HG02759 (cell line): ENCODE measurements around the gene WDR70.
A peak's percentile ranks its signal among the peaks of the same experiment; 100 is the strongest.
"Not testable (repeated sequence)": the region's sequence is repeated elsewhere in the genome, so short reads cannot be mapped to it uniquely, and the experiment has no call there.

Source experiments
- ATAC-seq: cut with Tn5 transposase; IDR thresholded peaks from one replicate; pipeline ENCODE4 v1.9.1; 2021; ENCODE audit warnings: mild to moderate bottlenecking, moderate library complexity; ENCODE audit not compliant: unreplicated experiment

WDR70 gene

DNA sequence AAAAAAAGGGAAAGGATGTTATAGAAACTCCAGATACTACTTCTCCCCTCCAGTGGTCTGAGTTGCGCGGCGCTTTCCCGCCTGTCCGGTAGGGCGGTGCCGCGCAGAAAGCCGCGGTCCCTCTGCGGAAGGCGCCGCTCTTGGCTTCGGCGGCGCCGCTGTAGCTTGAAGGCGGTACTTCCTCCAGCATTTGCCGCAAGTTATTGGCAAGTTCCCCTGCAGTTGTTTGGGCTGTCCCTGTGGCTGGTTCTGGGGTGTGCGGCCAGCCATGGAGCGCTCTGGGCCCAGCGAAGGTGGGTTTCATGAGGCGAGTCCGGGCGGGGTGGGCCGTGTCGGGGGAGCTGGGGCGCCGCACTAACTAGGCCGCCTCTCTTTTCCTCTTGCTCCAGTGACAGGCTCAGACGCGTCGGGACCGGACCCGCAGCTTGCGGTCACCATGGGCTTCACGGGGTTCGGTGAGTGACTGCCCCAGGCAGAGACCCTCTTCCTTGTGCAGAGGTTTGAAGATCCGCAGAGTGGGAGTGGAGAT is at the start of gene WDR70:
TSS of gene WDR70 (plus strand) at position 219 of the 529 bp plus-strand sequence. CDS start at position 269, 50 bp downstream.
- peak; percentile 99 for ATAC-seq

DNA sequence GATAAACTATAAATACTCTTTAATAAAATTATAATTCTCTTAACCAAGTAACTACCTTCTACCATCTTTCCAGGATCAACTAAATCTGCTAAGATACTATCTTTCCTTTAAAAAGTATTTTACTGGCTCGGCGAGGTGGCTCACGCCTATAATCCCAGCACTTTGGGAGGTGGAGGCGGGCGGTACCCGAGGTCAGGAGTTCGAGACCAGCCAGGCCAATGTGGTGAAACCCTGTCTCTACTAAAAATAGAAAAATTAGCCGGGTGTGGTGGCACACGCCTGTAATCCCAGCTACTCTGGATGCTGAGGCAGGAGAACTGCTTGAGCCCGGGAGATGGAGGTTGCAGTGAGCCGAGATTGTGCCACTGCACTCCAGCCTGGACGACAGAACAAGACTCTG is 44.4 kb upstream of the WDR70 start:
- ATAC-seq: not testable (repeated sequence)

DNA sequence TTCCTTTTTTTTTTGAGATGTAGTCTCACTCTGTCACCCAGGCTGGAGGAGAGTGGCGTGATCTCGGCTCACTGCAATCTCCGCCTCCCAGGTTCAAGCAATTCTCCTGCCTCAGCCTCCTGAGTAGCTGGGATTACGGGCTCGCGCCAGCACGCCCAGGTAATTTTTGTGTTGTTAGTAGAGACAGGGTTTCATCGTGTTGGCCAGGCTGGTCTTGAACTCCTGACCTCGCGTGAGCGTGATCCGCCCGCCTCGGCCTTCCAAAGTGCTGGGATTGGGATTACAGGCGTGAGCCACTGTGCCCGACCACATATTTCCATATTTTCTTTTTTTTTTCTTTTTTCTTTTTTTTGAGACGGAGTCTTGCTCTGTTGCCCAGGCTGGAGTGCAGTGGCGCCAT is 36.4 kb upstream of the WDR70 start:
- not testable (repeated sequence) for ATAC-seq

DNA sequence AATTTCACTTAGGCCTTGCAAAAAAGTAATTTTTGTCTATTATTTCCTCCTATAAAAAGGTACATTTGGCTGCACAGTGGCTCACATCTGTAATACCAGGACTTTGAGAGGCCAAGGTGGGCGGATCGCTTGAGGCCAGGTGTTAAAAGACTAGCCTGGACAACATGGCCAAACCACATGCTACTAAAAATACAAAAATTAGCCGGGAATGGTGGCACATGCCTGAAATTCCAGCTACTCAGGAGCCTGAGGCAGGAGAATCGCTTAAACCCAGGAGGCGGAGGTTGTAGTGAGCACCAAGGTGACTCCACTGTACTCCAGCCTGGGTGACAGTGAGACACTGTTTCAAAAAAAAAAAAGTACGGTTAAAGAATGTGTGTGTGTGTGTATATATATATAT is 24.0 kb upstream of the WDR70 start:
- ATAC-seq: no peak

DNA sequence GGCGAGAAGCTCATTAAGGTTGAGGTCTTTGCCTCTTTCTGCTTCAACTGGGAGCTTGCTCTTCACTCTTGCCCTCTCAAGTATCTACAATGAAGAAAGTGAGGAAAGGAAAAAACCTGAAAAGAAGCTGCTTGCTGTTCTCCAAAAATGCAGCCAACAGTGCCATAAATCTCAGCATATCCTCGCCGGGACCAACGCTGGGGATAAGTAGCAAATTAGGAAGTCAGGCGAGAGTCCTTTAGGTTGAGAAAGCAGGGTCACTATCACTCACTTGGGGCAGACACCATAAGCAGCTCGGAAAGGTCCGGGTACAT is 8.6 kb upstream of the WDR70 start:
- no peak for ATAC-seq

DNA sequence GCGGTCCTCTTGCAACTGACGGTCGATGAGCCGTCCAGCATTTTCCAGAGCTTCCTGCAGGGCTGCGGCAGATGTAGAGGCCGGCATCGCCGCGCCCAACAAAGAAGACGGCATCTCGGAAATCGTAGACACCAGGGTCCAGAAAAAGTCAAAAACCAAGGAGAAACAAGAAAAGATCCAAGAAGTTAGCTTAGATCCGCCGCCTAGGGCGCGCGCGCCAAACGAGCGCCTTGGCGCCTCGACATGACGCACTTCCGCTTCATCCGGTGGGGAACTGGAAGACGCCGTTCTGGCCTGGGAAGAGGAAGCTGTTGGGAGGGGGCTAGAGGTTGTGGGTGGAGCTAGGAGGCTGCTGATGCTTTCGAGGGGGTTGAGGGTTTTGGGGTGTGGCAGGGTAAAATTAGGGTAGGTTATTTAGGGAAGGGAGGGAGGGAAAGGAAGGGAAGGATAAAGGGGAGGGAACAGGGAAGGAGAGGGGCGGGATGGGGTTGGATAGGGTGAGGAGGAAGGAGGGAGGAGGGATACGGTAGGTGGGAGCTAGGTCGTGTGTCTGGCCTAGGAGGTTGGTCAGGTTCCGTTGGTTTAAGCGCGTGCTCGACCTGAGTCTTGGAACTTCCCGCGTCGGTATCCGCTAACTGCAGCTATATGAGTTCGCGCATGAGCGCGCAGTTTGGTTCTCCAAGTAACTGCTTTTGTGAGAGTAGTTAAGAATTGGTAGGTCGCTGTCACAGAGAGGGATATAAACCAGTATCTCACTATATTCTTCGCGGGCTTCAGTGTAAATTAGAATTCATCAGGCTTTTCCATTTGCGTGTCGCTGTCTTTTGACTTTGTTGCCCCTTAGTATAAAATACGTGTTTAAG is 8.0 kb upstream of the WDR70 start, which contains the start of gene NUP155:
TSS of gene NUP155 (minus strand) at position 243 of the 863 bp plus-strand sequence. CDS start at position 114, 129 bp downstream.
- peak; percentile 94 for ATAC-seq

DNA sequence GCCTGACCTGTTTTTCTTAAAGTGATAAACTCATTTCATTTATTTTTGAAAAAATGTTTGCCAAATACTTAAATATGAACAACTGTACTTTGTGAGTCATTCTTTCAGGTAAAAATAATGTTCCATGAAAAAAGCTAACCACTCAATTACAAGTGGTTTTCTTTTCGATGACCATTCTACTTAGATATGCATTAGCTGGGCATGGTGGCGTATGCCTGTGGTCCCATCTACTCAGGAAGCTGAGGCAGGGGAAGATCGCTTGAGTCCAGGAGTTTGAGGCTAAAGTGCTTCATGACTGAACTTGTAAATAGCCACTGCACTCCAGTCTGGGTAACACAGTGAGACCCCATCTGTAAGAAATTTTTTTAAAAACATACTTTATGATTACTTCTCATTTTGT is 4.0 kb upstream of the WDR70 start:
- ATAC-seq: no peak

DNA sequence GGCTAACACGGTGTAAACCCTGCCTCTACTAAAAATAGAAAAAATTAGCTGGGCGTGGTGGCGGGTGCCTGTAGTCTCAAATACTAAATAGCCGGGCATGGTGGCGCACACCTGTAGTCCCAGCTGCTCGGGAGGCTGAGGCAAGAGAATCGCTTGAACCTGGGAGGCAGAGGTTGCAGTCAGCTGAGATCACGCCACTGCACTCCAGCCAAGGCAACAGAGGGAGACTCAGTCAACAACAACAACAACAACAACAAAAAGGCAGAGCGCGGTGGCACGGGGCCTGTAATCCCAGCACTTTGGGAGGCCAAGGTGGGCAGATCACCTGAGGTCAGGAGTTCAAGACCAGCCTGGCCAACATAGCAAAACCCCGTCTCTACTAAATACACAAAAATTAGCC is 1.1 kb upstream of the WDR70 start:
- not testable (repeated sequence) for ATAC-seq

DNA sequence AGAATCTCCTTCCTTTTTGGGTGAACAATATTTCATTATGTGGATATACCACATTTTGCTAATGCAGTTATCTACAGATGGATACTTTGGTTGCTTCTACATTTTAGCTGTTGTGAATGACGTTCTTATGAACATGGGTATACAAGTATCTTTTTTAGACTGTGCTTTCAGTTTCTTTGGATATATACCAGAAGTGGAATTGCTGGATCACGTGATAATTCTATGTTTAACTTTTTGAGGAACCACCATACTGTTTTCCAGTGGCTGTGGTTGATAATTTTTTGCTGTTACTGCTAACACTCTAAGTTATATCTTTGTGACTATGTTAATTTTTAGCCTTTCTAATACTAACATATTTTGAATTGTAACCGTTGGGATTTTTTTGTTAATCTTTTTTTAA is 12.5 kb downstream of the WDR70 start:
- ATAC-seq: no peak

DNA sequence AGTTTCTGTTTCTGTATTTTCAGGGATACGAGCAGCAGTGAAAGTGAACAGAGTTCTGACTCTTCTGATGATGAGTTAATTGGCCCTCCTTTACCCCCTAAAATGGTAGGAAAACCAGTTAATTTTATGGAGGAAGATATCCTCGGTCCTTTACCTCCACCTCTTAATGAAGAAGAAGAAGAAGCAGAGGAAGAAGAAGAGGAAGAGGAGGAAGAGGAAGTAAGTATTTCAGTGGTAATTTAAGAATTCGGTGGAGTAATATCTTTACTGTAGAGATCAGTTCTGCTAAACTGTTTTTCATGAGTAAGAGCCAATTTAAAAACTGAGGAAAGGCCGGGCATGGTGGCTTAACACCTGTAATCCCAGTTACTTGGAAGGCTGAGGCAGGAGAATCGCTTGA is 17.2 kb downstream of the WDR70 start:
- no peak for ATAC-seq

DNA sequence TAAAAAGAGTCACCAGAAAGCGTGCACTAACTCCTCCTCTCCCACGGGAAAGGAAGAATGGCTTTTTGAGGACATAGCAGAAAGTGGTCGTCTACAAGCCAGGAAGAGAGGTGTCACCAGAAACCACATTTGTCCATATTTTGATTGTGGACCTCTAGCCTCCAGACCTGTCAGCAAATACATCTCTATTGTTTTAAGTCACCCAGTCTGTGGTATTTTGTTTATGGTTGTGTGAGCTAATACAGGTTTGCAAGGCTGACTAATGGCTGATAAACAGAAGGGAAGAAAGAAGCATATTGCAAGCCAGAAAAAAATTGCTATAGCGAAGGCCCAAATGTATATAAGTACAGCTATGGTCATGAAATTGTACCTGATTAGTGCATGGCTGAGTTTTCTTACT is 21.4 kb downstream of the WDR70 start:
- no peak for ATAC-seq

DNA sequence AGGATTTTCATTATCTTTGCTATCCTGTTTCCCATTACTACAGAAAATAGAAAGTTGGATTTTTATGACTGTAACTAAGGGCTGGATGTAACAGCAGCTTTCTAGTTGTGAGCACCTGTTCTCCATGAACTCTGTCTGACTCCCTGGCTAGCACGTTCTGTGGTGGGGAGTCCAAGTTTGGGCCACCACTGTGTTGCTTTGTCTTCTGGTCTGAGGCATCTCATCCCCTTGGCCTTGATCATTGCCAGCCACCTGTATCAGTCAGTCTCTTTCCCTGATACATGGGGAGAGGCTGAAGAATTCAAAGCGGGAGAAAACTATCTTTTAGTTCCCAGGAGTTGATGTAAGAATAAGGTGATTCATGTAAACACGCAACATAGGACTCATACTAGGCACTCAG is 33.4 kb downstream of the WDR70 start:
- ATAC-seq: no peak

DNA sequence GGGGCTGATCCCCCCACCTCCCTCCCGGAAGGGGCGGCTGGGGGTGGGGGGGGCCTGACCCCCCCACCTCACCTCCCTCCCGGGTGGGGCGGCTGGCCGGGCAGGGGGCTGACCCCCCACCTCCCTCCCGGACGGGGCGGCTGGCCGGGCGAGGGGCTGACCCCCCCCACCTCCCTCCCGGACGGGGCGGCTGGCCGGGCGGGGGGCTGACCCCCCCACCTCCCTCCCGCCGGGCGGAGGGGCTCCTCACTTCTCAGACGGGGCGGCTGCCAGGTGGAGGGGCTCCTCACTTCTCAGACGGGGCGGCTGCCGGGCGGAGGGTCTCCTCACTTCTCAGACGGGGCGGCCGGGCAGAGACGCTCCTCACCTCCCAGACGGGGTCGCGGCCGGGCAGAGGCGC is 36.3 kb downstream of the WDR70 start:
- not testable (repeated sequence) for ATAC-seq

DNA sequence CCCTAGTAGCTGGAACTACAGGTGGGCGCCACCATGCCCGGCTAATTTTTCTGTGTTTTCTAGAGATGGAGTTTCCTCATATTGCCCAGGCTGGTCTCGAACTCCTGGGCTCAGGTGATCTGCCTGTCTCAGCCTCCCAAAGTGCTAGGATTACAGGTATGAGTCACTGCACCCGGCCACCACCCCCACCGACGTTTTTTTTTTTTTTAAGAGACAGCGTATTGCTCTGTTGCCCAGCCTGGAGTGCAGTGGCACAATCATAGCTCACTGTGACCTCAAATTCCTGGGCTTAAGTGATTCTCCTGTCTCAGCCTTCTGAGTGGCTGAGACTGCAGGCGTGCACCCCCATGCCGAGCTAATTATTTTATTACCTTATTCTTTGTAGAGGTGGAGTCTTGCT is 38.2 kb downstream of the WDR70 start:
- ATAC-seq: no peak

DNA sequence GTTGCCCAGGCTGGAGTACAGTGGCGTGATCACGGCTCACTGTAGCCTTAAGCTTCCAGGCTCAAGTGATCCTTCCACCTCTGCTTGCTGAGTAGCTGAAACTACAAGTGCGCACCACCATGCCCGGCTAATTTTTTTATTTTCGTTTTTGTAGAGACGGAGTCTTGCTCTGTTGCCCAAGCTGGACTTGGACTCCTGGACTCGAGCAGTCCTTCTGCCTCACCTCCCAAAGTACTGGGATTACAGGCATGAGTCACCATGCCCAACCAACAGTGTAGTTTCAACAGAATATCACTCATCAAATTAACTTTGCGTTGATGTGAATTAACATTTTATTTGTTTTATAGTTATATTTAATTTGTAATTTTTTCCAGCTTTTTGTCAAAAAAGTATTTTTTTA is 45.3 kb downstream of the WDR70 start:
- ATAC-seq: no peak

DNA sequence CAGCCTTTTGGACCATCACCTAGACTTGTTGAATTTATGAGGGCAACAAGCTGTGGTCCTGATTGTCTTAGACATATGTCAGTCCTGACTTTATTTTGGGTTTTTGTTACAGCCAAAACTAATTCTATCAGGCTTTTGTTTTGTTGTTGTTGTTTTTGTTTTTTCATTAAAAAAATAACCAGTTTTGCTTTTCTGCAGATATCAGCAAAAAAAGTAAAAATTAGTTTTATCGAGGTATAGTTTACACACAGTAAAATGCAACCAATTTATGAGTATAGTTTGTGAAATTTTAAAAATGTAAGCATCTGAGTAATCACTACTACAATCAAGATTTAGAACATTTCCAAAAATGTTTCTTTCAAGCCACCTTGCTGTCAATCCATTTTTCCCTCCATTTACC is 48.9 kb downstream of the WDR70 start:
- no peak for ATAC-seq

DNA sequence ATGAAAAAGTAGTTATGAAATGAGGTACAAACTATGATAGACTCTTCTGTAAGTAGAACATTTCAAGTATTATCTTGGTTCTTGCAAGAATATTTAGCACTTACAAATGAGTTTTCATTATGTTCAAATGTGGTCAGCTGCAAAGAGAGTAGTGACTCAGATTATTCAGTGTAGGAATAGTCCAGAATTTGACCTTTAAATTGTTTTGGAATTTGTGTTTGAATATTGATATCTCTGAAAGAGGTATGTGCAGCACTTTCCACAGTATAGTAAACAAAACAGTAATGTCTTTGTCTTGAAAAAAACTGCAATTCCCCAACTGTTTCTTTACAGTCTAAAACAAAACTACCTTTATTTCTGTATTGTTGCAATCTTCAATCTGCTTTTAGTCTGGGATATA is 56.1 kb downstream of the WDR70 start:
- no peak for ATAC-seq

DNA sequence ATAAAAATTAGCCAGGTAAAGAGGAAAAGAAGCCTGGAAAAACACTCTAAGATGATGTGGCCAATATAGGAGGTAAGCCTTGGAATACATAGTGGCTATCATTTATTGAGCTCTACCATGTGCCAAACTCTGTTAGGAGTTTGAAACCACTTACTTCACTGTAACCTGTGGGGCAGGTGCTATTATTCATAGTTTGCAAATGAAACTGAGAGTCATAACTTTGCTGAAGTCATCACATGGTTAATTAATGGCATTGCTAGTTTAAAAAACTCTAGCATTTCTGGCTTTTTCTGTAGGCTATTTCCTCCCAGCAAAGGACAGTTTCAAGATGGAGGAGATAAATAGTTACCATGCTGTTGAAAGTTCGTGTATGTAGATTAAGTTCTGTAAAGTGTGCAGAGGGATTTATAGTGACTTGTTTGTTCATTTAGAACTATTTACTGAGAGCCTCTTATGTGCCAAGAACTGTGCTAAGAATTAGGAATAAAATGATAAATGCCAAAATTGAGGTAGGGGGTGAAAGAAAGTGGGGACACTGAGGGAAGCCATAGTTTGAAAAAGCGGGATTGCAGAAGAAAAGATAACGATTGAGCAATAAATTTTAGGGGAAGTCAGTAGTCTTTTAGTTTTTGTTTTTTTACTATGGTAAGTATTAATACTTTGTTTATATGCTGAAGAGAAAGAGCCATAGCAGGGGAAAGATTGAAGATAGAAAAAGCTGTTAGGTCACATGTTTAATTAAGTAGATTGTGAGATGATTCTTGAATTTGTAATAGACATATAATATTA is 57.2 kb downstream of the WDR70 start:
- no peak for ATAC-seq

DNA sequence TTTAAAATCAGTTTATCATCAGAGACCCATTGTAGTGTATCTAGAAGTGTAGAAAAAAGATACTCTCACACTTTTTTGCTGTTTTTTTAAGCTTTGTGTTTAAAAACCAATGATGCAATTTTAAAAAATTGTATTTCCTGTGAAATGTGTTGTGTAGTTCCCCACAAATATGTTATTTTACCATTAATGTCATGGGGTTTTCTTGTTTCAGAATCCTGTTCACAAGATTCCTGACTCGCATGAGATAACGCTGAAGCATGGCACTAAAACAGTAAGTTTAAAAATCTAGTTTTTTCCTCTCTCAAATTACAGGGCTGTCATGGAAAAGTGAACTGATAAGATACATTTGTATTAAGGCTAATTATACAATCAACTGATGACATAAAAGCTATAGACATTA is 58.6 kb downstream of the WDR70 start:
- ATAC-seq: no peak

DNA sequence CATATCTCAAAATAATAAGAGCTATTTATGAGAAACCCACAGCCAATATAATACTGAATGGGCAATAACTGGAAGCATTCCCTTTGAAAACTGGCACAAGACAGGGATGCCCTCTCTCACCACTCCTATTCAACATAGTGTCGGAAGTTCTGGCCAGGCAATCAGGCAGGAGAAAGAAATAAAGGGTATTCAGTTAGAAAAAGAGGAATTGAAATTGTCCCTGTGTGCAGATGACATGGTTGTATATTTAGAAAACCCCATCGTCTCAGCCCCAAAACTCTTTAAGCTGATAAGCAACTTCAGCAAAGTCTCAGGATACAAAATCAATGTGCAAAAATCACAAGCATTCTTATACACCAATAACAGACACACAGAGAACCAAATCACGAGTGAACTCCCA is 66.7 kb downstream of the WDR70 start:
- not testable (repeated sequence) for ATAC-seq

DNA sequence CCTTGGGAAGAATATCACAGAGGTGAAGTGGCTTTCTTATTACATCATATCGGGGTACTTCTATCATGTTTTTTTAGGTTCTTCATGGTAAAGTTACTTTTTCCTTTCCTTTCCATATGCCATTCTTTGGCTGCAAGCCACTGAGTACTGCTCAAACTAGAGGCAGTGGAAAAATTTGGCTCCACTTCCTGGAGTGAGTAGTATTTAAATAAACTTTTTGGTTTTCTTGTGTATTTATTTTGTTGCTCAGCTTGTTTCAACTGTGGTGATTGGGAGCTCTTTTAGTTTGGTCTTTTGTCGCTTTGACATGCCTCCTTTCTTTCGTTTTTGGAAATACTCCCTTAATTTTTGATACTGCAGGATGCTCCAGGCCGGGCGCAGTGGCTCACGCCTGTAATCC is 69.8 kb downstream of the WDR70 start:
- ATAC-seq: no peak

DNA sequence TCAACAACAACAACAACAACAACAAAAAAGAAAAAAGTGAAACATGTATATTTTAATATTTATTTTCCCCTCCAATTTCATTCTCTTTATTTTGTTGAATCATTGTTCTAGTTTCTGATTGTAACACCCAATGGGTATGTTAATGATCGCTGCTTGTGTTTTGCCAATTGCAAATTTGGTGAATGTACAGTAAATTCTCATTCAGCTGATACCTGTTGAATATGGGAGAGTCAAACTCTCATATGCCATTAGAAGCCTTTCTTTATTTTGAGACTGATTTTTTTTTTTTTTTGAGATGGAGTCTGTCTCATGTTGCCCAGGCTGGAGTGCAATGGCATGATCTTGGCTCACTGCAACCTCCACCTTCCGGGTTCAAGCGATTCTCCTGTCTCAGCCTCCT is 72.9 kb downstream of the WDR70 start:
- ATAC-seq: not testable (repeated sequence)
